Transverse colon (tissue), 4 donors: ENCODE results near the gene ZNF280B. TPM values are rescaled to one million over a fixed set of nuclear protein-coding genes. Genes with fewer than 3 reads are reported as not detected.

Experiments
- DNase-seq: peaks from one replicate; pipeline ENCODE4 v3.0.0-alpha.2; 2019
- H3K27ac ChIP-seq, 4 donors: fragments of 200-600 bp; sonication (generic); 2 replicates each; pipeline ENCODE4 v1.5.1; 2016 to 2018; ENCODE audit warnings: inconsistent platforms in 4 of 4
- H3K27me3 ChIP-seq: fragments of 200-600 bp; sonication (generic); 2 replicates; pipeline ENCODE4 v1.5.1; 2017; ENCODE audit warnings: inconsistent platforms
- H3K36me3 ChIP-seq, 4 donors: fragments of 200-600 bp; sonication (generic); 2 replicates each; pipeline ENCODE4 v1.5.1; 2017 to 2019; ENCODE audit warnings: inconsistent platforms in 4 of 4
- H3K4me1 ChIP-seq, 4 donors: fragments of 200-600 bp; sonication (generic); 2 replicates each; pipeline ENCODE4 v1.5.1; 2017 to 2020; ENCODE audit warnings: inconsistent platforms in 4 of 4
- H3K4me3 ChIP-seq, 4 donors: fragments of 200-600 bp; sonication (generic); 1 replicate in 1 of 4; 2 replicates in 3 of 4; pipeline versions ENCODE4 v1.5.1 to v1.6.1; 2017 to 2019; ENCODE audit warnings: inconsistent platforms in 4 of 4
- H3K9me3 ChIP-seq, 2 donors: fragments of 200-600 bp; sonication (generic); 2 replicates each; pipeline ENCODE4 v1.5.1; 2017 to 2019; ENCODE audit warnings: inconsistent platforms in 2 of 2
- EP300 ChIP-seq: sonication (generic); formaldehyde crosslinking; IDR thresholded peaks from one replicate; pipeline ENCODE4 v1.6.1; 2017; ENCODE audit warnings: antibody characterized with exemption, low read depth
- POLR2A ChIP-seq: fragments of 450-650 bp; IDR thresholded peaks from one replicate; pipeline ENCODE4 v1.6.1; 2016; ENCODE audit warnings: antibody characterized with exemption, mild to moderate bottlenecking, moderate library complexity
- POLR2AphosphoS5 ChIP-seq, 3 donors: sonication (generic); formaldehyde crosslinking; IDR thresholded peaks; one replicate each; pipeline ENCODE4 v1.6.1; 2016; ENCODE audit warnings: antibody characterized with exemption in 3 of 3
- WGBS, 2 donors: methylation state at CpG; one replicate each; pipeline ENCODE4 v1.1.5; 2018; ENCODE audit warnings: low coverage in 1 of 2; 5-methylcytosine and 5-hydroxymethylcytosine counted together
- in situ Hi-C, 4 donors: fragments of 200-750 bp; cut with MboI; loops; one replicate each; pipeline versions ENCODE4 v1.15.0 to v1.15.1; 2017; ENCODE audit warnings: low sequenced_read_pairs in 3 of 4, low pct_ligation_motif_present in 1 of 4, low pct_unique_long_range_greater_than_20kb in 1 of 4
- intact Hi-C: fragments of 100-400 bp; cut with DNase I; formaldehyde crosslinking; loops from one replicate; pipeline ENCODE4 v1.15.1; 2023; ENCODE audit warnings: low total_unique reads
- total RNA-seq, 4 donors: library from RNA; depleted of rRNA; stranded (reverse); fragments of >200 nt; gene quantifications; one replicate each; pipeline ENCODE4 v1.1.0, GENCODE V29; 2016
- TF ChIP-seq, protein P1 (sequence below), 5 experiments: fragments of 200-600 bp in 3 of 5; fragments of 450-650 bp in 2 of 5; sonication (generic) in 3 of 5; IDR thresholded peaks; 1 replicate in 2 of 5; 2 replicates in 3 of 5; pipeline ENCODE4 v1.5.1; 2016 to 2017; ENCODE audit warnings: antibody characterized with exemption in 5 of 5, inconsistent platforms in 3 of 5, mild to moderate bottlenecking in 2 of 5, moderate library complexity in 1 of 5

The ZNF280B gene
- total RNA-seq, 4 donors from 2014 or later: 0.41 to 0.79 (median 0.60) TPM; not detected in 1

DNA sequence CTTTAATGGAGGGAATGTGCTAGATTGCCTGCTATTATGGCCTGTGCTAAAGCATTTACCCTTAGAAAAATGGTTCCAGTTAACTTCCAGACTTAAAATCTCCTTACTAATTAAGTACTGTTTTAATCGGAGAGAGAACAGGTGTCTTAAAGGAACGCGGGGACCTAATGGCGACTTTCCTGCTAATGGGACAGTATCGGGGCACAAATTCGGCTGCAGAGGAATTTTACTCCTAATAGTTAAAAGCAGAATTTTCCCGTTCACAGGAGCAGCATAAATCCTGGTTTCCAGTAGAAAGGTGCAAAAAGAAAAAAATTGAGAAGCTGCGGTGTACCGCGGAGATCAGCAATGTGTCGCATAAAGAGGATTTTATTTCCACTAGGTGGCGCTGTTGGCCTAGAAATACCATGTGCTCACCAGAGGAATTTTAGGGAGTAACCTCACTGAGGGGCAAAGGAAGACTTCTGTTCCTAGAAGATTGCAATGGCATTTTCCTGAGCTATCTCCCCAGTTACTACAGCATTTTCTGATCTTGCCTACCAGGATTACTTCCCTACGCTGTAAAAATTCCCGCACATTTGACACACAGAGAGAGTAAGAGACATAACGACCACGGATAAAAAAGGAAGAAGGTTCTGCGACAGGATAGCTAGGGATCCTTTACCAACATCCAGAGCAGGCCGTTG lies 44.5 kb downstream of the ZNF280B start:
- Histone ChIP-seq H3K4me3 (no peak overlapping the region), H3K4me1 (peaks cover 0 to 3% (median 0%) of the 10 kb centered on the region in 4 donors), H3K27ac (no peak overlapping the region), H3K9me3 (peaks cover 13 to 16% of the 10 kb centered on the region in 2 donors), H3K27me3 (peaks cover 36% of the 10 kb centered on the region), H3K36me3 (no peaks in the 10 kb centered on the region)
- DNase-seq: peak; percentile 44
- in situ Hi-C loops: loop anchor here in 1 of 4 donors (25.0 kb wide), 1 partner anchor 123 kb away; no protein-coding TSS in a partner anchor
- intact Hi-C loops: no loop called here
- WGBS, 2 donors: 0 to 34% methylated on average over 1 to 18 of the region's 18 CpGs
- TF ChIP-seq POLR2A: no peak
- TF ChIP-seq, protein P1, sequence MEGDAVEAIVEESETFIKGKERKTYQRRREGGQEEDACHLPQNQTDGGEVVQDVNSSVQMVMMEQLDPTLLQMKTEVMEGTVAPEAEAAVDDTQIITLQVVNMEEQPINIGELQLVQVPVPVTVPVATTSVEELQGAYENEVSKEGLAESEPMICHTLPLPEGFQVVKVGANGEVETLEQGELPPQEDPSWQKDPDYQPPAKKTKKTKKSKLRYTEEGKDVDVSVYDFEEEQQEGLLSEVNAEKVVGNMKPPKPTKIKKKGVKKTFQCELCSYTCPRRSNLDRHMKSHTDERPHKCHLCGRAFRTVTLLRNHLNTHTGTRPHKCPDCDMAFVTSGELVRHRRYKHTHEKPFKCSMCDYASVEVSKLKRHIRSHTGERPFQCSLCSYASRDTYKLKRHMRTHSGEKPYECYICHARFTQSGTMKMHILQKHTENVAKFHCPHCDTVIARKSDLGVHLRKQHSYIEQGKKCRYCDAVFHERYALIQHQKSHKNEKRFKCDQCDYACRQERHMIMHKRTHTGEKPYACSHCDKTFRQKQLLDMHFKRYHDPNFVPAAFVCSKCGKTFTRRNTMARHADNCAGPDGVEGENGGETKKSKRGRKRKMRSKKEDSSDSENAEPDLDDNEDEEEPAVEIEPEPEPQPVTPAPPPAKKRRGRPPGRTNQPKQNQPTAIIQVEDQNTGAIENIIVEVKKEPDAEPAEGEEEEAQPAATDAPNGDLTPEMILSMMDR (IDR thresholded peaks at IDR 0.05): peak; percentile 67 to 78 (median 72)
- no peak for TF ChIP-seq POLR2AphosphoS5 (IDR thresholded peaks at IDR 0.05)
- TF ChIP-seq EP300: no peak

DNA sequence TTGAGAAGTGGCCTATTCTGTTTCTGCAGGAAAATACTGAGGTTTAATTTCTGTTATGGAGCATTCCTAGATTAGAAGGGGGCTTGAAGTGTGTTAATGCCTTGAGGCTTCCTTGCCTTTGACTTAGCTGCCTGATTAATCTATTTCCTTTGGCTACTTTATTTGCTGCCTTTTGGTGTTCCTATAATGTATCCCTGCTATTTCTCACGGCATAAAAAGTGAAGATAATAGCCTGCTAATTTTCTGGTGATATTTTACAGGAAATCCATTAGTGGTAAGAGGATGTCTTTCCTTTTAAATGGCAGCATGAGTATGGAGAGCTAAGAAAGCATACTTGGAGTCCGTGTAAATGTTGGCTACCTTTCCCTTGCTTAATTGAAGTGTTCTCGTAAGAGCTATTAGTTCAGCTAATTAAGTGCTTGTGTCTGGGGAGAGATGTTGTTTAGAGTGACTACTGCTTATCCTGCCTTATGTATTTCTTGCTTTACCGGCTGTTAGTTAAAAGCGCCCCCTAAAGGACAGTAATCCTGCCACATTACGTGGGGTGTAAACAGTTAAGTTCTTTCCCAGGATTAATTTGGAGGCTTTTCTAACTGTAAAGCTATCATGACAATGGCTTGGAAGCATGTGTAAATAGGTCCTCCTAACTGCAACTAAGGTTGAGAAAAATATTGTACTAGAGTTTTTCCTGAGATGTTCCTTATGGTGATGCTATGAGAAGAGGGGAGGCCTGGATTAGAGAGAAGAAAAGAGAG lies 45.6 kb downstream of the ZNF280B start:
- H3K27me3 ChIP-seq: peaks cover 36% of the 10 kb centered on the region
- 45 to 47% methylated on average over 6 of the region's 6 CpGs for WGBS, 2 donors

DNA sequence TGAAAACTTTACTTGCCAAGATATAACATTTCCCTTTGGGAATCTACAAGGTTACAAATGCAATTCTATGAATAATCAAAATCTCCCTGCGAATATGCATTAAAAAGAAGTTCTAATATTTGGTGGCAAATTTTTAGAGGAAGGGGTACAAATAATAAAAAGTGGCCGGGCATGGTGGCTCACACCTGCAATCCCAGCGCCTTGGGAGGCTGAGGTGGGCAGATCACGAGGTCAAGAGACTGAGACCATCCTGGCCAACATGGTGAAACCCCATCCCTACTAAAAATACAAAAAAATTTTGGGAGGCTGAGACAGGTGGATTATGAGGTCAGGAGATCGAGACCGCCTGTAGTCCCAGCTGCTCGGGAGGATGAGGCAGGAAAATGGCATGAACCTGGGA lies 47.0 kb downstream of the ZNF280B start:
- 68 to 81% methylated on average over 7 of the region's 7 CpGs for WGBS, 2 donors
- peaks cover 36% of the 10 kb centered on the region for H3K27me3 ChIP-seq
- no peak overlapping the region for H3K27ac ChIP-seq
- peaks cover 0 to 3% (median 0%) of the 10 kb centered on the region in 4 donors for H3K4me1 ChIP-seq
- H3K9me3 ChIP-seq: peaks cover 25 to 34% of the 10 kb centered on the region in 2 donors
- TF ChIP-seq, protein P1 (IDR thresholded peaks at IDR 0.05): no peak
- TF ChIP-seq POLR2AphosphoS5 (IDR thresholded peaks at IDR 0.05): no peak
- no peak for TF ChIP-seq EP300
- no peak overlapping the region for H3K4me3 ChIP-seq
- DNase-seq: no peak
- H3K36me3 ChIP-seq: no peaks in the 10 kb centered on the region
- in situ Hi-C loops: loop anchor here in 1 of 4 donors (25.0 kb wide), 1 partner anchor 126 kb away; no protein-coding TSS in a partner anchor
- intact Hi-C loops: no loop called here

More for the DNA sequence above, 45.6 kb downstream of the ZNF280B start:
- intact Hi-C loops (no loop called here), in situ Hi-C loops (loop anchor here in 1 of 4 donors (25.0 kb wide), 1 partner anchor 124 kb away; no protein-coding TSS in a partner anchor)
- DNase-seq: no peak
- H3K27ac ChIP-seq: no peak overlapping the region
- TF ChIP-seq, protein P1 (IDR thresholded peaks at IDR 0.05): no peak
- no peak for TF ChIP-seq POLR2A
- TF ChIP-seq EP300: no peak
- TF ChIP-seq POLR2AphosphoS5 (IDR thresholded peaks at IDR 0.05): no peak
- peaks cover 22 to 26% of the 10 kb centered on the region in 2 donors for H3K9me3 ChIP-seq
- no peak overlapping the region for H3K4me3 ChIP-seq
- H3K36me3 ChIP-seq: no peaks in the 10 kb centered on the region
- H3K4me1 ChIP-seq: peaks cover 0 to 3% (median 0%) of the 10 kb centered on the region in 4 donors

DNA sequence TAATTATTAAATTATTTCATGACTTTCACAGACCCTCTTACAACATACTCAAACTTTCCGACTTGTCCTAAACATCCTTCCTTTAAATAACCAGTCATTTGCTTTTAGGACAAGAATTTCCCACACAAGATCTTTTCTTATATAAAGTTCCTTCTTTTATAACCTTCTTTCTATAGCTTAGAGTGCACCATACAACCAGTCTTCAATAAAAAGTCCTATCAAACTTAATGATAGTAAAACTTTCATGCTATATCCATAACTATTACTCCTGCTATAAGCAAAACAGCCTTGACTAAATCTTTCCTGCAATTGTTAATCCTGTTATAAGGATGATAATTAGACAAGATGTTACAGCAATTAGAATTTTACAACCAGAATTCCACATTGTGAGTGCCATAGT lies 47.4 kb downstream of the ZNF280B start:
- Histone ChIP-seq H3K9me3 (peaks cover 25 to 34% of the 10 kb centered on the region in 2 donors), H3K36me3 (no peaks in the 10 kb centered on the region), H3K4me3 (no peak overlapping the region), H3K27ac (no peak overlapping the region), H3K4me1 (peaks cover 0 to 3% (median 0%) of the 10 kb centered on the region in 4 donors), H3K27me3 (peaks cover 36% of the 10 kb centered on the region)
- WGBS, 2 donors: 73 to 78% methylated on average over 1 of the region's 1 CpG
- in situ Hi-C loops: loop anchor here in 1 of 4 donors (25.0 kb wide), 1 partner anchor 126 kb away; no protein-coding TSS in a partner anchor
- intact Hi-C loops: no loop called here
- no peak for DNase-seq
- TF ChIP-seq POLR2A: no peak
- TF ChIP-seq, protein P1 (IDR thresholded peaks at IDR 0.05): no peak
